Measurements from ENCODE around the gene SLC27A1.

Gene SLC27A1

DNA sequence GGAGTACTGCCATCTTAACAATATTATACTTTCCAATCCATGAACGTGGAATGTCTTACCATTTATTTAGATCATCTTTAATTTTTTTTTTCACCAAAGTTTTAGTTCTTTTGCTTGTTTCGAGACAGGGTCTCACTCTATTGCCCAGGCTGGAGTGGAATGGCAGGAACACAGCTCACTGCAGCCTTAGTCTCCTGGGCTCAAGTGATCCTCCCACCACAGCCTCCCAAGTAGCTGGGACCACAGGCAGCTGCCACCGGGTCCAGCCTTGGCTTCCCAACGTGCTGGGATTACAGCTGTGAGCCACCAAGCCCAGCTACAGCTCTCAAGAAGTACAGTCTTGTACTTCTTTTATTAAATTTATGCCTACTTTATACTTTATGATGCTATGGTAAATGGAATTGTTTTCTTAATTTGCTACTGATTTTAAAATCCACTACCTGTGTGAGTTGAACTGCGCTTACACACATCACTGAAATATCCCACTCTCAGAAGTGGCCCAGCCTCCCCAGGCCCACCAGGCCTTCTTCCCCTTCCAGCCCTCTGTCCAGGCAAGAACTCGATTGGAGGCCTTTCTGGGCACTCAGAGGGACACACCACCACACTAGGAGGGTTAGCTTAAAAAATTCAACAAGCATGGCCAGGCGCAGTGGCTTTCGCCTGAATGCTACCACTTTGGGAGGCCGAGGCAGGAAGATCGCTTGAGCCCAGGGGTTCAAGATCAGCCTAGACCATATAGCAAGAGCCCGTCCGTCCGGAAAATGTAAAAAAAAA is 40.1 kb downstream of the SLC27A1 start:
- ATAC-seq = no peak
- TF ChIP-seq, protein P1, sequence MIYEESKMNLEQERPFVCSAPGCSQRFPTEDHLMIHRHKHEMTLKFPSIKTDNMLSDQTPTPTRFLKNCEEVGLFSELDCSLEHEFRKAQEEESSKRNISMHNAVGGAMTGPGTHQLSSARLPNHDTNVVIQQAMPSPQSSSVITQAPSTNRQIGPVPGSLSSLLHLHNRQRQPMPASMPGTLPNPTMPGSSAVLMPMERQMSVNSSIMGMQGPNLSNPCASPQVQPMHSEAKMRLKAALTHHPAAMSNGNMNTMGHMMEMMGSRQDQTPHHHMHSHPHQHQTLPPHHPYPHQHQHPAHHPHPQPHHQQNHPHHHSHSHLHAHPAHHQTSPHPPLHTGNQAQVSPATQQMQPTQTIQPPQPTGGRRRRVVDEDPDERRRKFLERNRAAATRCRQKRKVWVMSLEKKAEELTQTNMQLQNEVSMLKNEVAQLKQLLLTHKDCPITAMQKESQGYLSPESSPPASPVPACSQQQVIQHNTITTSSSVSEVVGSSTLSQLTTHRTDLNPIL (CRISPR knock-in tag; IDR thresholded peaks at IDR 0.05; ENCODE audit: low read depth) = no peak
- TF ChIP-seq ZNF565 (CRISPR knock-in tag; conservative IDR thresholded peaks at IDR 0.05; ENCODE audit: low read depth) (no peak), ZNF70 (CRISPR knock-in tag; IDR thresholded peaks at IDR 0.05) (no peak), ISL1 (CRISPR knock-in tag; IDR thresholded peaks at IDR 0.05) (no peak), GLIS3 (CRISPR knock-in tag; IDR thresholded peaks at IDR 0.05) (no peak), CSDC2 (CRISPR knock-in tag; IDR thresholded peaks at IDR 0.05) (no peak), RARB (CRISPR knock-in tag; IDR thresholded peaks at IDR 0.05) (no peak), ZC3H10 (CRISPR knock-in tag; IDR thresholded peaks at IDR 0.05) (no peak), PPARA (CRISPR knock-in tag; IDR thresholded peaks at IDR 0.05; ENCODE audit: borderline replicate concordance) (no peak), ESRRG (CRISPR knock-in tag; IDR thresholded peaks at IDR 0.05) (no peak), ARNTL (CRISPR knock-in tag; IDR thresholded peaks at IDR 0.05; ENCODE audit: borderline replicate concordance, low read depth) (no peak), ZFP3 (CRISPR knock-in tag; IDR thresholded peaks at IDR 0.05) (no peak), BACH2 (CRISPR knock-in tag; IDR thresholded peaks at IDR 0.05; ENCODE audit: borderline replicate concordance) (no peak), ZNF8 (CRISPR knock-in tag; IDR thresholded peaks at IDR 0.05) (no peak)
- TF ChIP-seq, protein P2, sequence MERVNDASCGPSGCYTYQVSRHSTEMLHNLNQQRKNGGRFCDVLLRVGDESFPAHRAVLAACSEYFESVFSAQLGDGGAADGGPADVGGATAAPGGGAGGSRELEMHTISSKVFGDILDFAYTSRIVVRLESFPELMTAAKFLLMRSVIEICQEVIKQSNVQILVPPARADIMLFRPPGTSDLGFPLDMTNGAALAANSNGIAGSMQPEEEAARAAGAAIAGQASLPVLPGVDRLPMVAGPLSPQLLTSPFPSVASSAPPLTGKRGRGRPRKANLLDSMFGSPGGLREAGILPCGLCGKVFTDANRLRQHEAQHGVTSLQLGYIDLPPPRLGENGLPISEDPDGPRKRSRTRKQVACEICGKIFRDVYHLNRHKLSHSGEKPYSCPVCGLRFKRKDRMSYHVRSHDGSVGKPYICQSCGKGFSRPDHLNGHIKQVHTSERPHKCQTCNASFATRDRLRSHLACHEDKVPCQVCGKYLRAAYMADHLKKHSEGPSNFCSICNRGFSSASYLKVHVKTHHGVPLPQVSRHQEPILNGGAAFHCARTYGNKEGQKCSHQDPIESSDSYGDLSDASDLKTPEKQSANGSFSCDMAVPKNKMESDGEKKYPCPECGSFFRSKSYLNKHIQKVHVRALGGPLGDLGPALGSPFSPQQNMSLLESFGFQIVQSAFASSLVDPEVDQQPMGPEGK (CRISPR knock-in tag; IDR thresholded peaks at IDR 0.05; ENCODE audit: borderline replicate concordance) = no peak
- TF ChIP-seq, protein P3, sequence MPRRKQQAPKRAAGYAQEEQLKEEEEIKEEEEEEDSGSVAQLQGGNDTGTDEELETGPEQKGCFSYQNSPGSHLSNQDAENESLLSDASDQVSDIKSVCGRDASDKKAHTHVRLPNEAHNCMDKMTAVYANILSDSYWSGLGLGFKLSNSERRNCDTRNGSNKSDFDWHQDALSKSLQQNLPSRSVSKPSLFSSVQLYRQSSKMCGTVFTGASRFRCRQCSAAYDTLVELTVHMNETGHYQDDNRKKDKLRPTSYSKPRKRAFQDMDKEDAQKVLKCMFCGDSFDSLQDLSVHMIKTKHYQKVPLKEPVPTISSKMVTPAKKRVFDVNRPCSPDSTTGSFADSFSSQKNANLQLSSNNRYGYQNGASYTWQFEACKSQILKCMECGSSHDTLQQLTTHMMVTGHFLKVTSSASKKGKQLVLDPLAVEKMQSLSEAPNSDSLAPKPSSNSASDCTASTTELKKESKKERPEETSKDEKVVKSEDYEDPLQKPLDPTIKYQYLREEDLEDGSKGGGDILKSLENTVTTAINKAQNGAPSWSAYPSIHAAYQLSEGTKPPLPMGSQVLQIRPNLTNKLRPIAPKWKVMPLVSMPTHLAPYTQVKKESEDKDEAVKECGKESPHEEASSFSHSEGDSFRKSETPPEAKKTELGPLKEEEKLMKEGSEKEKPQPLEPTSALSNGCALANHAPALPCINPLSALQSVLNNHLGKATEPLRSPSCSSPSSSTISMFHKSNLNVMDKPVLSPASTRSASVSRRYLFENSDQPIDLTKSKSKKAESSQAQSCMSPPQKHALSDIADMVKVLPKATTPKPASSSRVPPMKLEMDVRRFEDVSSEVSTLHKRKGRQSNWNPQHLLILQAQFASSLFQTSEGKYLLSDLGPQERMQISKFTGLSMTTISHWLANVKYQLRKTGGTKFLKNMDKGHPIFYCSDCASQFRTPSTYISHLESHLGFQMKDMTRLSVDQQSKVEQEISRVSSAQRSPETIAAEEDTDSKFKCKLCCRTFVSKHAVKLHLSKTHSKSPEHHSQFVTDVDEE (CRISPR knock-in tag; IDR thresholded peaks at IDR 0.05) = no peak
- TF ChIP-seq, protein P4, sequence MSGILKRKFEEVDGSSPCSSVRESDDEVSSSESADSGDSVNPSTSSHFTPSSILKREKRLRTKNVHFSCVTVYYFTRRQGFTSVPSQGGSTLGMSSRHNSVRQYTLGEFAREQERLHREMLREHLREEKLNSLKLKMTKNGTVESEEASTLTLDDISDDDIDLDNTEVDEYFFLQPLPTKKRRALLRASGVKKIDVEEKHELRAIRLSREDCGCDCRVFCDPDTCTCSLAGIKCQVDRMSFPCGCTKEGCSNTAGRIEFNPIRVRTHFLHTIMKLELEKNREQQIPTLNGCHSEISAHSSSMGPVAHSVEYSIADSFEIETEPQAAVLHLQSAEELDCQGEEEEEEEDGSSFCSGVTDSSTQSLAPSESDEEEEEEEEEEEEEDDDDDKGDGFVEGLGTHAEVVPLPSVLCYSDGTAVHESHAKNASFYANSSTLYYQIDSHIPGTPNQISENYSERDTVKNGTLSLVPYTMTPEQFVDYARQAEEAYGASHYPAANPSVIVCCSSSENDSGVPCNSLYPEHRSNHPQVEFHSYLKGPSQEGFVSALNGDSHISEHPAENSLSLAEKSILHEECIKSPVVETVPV (CRISPR knock-in tag; IDR thresholded peaks at IDR 0.05) = no peak
- TF ChIP-seq, protein P5, sequence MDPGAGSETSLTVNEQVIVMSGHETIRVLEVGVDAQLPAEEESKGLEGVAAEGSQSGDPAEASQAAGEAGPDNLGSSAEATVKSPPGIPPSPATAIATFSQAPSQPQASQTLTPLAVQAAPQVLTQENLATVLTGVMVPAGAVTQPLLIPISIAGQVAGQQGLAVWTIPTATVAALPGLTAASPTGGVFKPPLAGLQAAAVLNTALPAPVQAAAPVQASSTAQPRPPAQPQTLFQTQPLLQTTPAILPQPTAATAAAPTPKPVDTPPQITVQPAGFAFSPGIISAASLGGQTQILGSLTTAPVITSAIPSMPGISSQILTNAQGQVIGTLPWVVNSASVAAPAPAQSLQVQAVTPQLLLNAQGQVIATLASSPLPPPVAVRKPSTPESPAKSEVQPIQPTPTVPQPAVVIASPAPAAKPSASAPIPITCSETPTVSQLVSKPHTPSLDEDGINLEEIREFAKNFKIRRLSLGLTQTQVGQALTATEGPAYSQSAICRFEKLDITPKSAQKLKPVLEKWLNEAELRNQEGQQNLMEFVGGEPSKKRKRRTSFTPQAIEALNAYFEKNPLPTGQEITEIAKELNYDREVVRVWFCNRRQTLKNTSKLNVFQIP (CRISPR knock-in tag; IDR thresholded peaks at IDR 0.05; ENCODE audit: borderline replicate concordance, low read depth) = no peak

DNA sequence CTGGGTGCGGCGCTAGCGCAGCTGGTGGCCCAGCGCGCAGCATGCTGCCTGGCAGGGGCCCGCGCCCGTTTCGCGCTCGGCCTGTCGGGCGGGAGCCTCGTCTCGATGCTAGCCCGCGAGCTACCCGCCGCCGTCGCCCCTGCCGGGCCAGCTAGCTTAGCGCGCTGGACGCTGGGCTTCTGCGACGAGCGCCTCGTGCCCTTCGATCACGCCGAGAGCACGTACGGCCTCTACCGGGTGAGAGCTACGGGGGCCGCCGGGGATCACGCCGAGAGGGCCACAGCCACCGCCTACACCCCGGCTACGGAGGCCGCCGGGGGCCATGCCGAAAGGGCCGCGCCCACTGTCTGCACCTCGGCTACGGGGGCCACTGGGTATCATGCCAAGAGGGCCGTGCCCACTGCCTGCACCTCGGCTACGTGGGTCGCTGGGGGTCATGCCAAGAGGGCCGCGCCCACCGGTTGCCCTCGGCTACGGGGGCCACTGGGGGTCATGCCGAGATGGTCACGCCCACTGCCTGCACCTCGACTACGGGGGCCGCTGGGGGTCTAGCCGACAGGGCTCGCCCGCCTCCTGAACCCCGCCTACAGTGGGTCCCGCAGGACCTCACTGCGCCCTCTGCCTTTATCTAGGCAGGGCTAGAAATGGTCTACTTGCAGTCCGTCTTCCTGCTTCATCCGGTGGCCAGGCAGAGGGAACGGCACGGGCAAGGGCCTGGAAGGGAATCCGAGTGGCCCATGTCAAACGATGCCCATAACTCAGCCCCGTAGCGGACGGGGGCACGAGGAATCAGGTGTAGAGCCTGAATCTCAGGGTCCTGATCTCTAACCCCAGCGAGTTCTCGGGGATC is 41.6 kb downstream of the SLC27A1 start:
- peak; percentile 67 for ATAC-seq

More for the DNA sequence above, 41.6 kb downstream of the SLC27A1 start:
- TF ChIP-seq ZNF70 (CRISPR knock-in tag; IDR thresholded peaks at IDR 0.05) = 0 out of 2 replicates have a peak, but pooled peaks have one; percentile 13
- no peak for TF ChIP-seq ZNF8 (CRISPR knock-in tag; IDR thresholded peaks at IDR 0.05)
- TF ChIP-seq ESRRG (CRISPR knock-in tag; IDR thresholded peaks at IDR 0.05) = no peak
- TF ChIP-seq ZFP3 (CRISPR knock-in tag; IDR thresholded peaks at IDR 0.05) = no peak
- TF ChIP-seq, protein P2 (CRISPR knock-in tag; IDR thresholded peaks at IDR 0.05; ENCODE audit: borderline replicate concordance) = no peak; the same call in 1 of the 2 replicates
- peak; percentile 56; the same call in 1 of the 2 replicates for TF ChIP-seq CSDC2 (CRISPR knock-in tag; IDR thresholded peaks at IDR 0.05)
- no peak for TF ChIP-seq ZFP30 (CRISPR knock-in tag; IDR thresholded peaks at IDR 0.05)
- TF ChIP-seq ZNF565 (CRISPR knock-in tag; conservative IDR thresholded peaks at IDR 0.05; ENCODE audit: low read depth) = no peak
